ENCODE results near the gene AFF3.

The AFF3 gene

GRCh38 chr2:99621774-99622173 is 520.6 kb downstream of the AFF3 start:
- DNase-seq (ENCODE audit: low spot score) (no peak), FAIRE-seq (no peak)

DNA sequence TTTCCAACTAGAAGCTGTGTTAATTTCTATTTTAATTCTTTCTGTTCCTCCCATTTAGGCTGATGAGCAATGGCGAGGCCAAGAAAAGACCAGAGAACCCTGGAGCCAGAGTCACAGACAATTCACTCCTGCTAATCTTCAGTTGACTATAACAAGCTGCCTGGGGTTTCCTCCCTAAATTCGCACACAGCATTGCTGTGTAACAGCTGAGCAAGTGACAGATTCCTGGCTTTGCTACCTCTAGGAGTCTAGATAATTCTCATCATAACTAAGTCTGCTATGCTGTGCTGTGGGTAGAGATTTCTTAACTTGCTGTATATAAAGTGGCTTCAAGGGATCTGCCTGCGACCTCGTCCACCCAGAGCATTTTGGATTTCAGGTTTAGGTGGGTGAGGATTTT is 521.3 kb downstream of the AFF3 start:
- FAIRE-seq (no peak), DNase-seq (ENCODE audit: low spot score) (no peak)

DNA sequence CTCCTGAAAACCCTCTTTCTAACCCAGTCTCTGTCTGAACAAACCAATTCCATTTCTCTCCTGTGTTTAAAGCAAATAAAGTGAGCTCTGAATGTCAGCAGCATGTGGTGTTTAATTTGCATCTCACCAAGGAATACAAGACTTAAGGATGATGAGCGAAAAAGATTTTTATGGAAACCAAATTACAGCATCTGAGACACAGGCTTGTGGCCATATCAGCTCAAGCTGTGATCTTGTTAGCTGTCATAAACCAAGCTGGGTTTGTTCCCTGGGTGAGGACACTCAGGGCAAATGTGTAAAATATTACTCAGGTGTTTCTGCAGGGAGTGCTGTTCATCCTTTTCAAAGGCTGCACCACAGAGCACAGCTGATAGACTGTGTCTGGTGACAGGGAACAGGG is 523.2 kb downstream of the AFF3 start:
- DNase-seq (ENCODE audit: low spot score): no peak
- no peak for FAIRE-seq

DNA sequence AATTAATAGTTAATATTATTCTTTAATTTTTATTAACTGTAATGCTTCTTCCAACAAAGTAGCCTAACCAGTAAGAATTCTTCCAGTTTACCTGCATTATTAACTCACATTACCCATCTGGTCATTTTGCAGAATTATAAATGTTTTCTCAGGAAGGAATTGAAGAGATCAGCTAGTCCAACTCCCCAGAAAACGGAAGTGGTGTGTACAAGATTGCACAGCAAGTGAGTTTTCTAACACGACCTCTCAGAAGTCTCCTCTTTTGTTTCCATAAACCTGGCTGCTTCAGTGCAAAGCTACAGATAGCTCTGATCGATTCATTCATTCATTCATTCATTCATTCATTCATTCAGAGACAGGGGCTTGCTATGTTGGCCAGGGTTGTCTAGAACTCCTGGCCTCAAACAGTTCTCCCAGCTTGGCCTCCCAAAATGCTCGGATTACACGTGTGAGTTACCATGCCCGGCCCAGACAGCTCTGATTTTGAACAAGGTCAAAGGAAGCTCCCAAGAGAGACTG is 523.8 kb downstream of the AFF3 start:
- DNase-seq (ENCODE audit: low spot score): no peak
- no peak for FAIRE-seq

GRCh38 chr2:99617811-99618210 is 524.6 kb downstream of the AFF3 start:
- no peak for FAIRE-seq
- DNase-seq (ENCODE audit: low spot score): no peak

DNA sequence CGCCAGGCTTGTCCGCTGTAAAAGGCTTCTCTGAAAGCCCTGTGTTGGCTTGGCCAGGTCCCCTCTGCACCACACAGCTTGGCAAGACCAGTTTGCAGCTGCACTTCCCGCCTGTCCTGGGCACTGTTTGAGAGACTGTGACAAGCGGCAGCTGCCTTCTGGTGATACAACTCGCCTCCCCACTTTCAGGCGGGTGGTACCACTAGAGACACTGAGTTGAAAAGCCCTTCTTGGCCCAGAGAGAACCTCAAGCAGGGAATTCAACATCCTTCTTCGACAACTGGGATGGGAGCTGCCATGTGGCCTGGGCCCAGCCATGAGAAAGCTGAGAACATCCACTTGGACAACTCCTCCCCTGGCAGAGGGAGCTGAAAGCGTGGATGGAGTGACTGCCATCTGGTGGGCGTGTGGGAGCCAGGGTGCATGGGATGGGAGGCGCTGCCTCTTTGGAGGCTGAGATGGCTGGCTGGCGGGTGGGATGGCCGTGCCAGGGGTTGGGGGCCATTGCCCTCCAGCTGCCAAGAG is 527.1 kb downstream of the AFF3 start:
- DNase-seq (ENCODE audit: low spot score) (no peak), FAIRE-seq (no peak)

DNA sequence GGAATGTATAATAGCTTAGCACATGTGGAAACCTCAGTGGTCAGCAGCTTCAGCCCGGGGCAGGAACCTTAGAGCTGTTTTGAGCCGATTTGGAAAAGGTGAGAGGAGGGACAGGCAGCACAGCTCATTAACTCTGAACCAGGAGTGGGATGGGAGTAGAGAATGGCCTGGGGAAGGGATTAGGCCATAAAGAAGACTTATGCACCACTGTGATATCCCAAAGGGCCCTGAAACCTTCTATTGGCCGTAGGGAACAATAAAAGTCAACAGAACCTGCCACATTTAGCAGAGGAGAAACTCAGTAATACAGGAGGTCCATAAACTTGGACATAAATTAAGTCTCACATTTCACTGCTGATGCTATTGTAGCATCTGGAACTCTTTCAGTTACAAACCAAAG is 528.4 kb downstream of the AFF3 start:
- FAIRE-seq (no peak), DNase-seq (ENCODE audit: low spot score) (no peak)

GRCh38 chr2:99611786-99612185 is 530.6 kb downstream of the AFF3 start:
- DNase-seq (ENCODE audit: low spot score) (no peak), FAIRE-seq (no peak)

DNA sequence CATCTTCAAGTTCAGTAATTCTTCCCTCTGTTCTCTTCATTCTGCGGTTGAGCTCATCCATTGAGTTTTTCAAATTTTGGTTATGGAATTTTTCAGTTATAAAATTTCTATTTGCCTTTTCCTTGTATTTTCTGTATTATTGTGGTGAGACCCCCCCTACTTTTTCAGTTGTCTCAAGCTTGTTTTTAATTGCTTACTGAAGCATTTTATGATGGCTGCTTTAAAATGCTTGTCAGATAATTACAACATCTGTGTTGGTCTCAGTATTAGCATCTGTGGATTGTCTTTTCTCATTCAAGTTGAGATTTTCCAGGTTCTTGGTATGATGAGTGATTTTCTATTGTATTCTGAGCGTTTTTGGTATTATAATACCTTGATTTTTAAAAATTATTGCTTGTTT is 531.4 kb downstream of the AFF3 start:
- DNase-seq (ENCODE audit: low spot score) (no peak), FAIRE-seq (no peak)

DNA sequence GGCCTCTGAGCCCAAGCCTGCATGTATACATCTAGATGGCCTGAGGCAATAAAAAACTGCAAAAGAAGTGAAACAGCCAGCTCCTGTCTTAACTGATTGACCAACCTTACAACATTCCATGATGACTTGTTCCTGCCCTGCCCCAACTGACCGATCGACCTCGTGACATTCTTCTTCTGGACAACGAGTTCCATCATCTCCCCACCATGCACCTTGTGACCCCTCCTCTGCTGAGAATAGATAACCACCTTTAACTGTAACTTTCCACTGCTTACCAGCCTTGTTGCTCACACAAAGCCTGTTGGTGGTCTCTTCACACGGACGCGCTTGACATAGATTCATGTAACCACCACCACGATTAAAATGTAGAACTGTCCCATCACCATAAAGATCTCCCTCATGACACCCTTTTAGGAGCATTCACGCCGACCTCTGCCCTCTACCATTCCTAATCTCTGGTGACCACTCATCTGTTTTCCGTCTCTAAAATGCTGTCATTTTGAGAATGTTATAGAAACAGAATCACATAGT is 532.5 kb downstream of the AFF3 start:
- FAIRE-seq (no peak), DNase-seq (ENCODE audit: low spot score) (no peak)

- no peak for DNase-seq (ENCODE audit: low spot score)
Measured at GRCh38 chr2:99608861-99609260, 533.5 kb downstream of the AFF3 start.

GRCh38 chr2:99607861-99608491 is 534.4 kb downstream of the AFF3 start:
- FAIRE-seq (no peak), DNase-seq (ENCODE audit: low spot score) (no peak)

More at GRCh38 chr2:99608861-99609260, 533.5 kb downstream of the AFF3 start:
- no peak for FAIRE-seq

- DNase-seq (ENCODE audit: low spot score): no peak
- FAIRE-seq: no peak
Measured at GRCh38 chr2:99607454-99607853, 534.9 kb downstream of the AFF3 start.

DNA sequence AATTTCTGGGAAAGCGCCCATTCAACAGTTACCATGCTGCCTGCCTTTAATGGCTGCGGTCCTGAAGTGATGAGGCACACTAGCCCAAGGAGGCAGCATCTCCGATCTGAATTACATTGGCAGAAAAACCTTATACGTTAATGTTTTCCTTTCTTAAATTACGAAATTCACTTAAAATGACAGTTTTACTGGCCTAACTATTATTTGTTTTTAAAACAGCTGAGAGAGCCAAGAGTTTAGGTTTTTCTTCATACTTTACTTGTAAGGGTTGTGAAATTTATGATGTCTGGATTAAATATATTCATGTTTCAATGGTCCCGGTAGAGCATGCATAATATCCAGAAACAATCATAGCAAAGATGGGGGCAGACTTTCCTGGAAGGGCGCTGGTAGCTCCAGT is 537.4 kb downstream of the AFF3 start:
- FAIRE-seq: no peak
- no peak for DNase-seq (ENCODE audit: low spot score)

GRCh38 chr2:99602476-99602875 is 539.9 kb downstream of the AFF3 start:
- FAIRE-seq (peak; percentile 82), DNase-seq (ENCODE audit: low spot score) (peak; percentile 63)

DNA sequence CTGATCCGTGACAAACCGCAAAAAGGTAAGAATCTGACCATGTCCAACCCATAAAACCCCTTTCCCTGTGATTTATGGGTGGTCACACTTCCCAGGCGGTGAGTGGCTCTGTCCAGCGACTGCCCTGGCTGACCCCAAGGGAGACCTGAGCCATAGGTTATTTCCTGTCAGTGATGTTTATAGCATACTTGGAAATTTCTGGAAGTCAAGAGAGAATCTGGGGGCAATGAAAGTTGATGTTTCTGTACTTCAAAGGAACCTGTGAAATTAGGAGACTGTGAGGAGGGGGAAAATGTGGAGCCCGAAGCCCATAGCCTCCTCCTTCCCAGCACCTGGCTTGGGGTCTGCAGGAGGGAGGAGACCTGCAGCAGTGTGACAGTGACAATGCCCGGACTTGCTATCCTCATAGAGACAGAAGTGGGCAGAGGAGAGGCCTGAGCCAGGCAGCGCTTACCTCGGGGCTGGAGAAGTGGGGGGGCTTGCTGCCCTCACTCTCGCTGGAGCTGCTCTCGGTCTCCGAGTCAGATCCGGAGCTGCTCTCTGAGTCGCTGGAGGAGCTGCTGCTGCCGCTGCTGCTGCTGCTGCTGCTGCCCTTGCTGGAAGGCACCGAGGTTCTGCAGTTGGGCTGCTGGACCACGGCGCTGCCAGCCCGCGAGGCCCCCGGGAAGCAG is 541.3 kb downstream of the AFF3 start:
- FAIRE-seq (no peak), DNase-seq (ENCODE audit: low spot score) (no peak)

DNA sequence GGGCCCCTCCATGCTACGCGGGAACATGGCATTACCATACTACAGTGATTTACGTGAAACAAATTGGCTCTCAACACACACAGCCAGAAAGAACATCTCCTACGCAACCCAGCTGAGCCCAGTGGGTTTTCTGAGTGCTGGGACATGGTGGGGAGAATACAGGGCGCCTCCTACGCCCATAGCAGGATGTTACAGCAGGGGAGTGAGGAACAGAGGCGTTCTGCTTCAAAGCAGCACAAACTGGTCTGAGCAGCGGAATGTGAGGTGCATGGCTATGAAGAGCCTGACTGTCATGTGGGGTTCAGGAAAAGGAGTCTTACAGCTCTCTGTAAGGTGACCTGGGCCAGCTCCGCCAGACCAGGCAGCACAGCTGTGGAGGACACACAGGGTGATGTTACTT is 543.9 kb downstream of the AFF3 start:
- no peak for FAIRE-seq
- DNase-seq (ENCODE audit: low spot score): no peak

DNA sequence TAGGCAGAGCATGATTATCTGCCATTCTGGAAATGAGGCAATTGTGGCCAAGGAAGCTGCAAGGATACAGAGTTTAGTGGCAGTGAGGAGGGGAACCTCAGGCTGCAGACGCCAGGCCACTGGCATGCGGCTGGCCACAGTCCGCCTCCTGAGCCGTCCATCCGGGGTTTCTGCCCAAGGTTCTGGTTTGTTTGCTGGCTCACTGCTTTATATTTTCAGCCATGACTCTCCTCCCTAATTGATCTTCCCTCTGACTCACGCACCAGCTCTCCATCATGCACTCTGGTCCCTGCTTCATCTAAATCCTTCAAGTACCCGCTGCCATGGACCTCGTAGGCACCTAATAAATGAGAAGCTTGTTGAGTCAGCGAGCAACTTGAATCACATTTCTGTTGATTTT is 544.8 kb downstream of the AFF3 start:
- no peak for FAIRE-seq

GRCh38 chr2:99595373-99595772 is 547.0 kb downstream of the AFF3 start:
- FAIRE-seq: no peak

More for the DNA sequence above, 544.8 kb downstream of the AFF3 start:
- DNase-seq (ENCODE audit: low spot score): no peak

DNA sequence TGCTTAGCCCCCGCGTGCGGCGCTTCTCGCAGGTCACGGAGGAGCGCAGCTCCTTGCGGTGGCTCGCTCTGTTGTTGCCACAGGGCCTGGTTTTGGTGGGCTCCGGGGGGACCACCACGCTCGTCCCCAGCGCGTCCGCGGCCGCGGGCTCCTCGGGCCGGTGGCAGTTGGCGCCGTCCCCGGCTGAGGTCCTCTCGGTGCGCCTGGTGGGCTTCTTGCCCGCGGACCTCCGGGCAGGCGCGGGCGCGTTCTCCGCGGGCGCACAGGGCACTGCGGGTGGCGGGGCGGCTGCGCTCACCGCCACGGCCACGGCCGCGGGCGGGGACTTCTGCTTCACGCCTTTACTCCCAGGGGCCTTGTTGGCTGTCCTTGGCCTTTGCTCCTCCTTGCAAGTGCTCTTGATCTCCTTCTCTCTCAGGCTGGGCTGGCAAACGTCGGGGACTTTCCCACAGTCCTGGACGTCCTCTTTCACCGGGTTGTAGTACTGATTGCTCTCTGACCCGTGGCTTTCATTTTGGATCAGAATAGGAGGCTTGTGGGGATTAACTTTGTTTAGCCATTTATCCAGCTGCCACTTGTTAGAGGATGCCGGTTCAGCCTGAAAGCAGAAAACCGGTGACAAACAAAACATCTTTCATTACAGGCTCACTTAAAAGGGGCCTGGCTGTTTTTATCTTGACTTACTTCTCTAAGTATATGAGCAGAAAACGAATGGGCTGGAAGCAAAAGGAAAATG is 548.5 kb downstream of the AFF3 start:
- FAIRE-seq (no peak), DNase-seq (ENCODE audit: low spot score) (no peak)

More at GRCh38 chr2:99595373-99595772, 547.0 kb downstream of the AFF3 start:
- no peak for DNase-seq (ENCODE audit: low spot score)

- no peak for DNase-seq (ENCODE audit: low spot score)
- no peak for FAIRE-seq
Measured at GRCh38 chr2:99576775-99577174, 565.6 kb downstream of the AFF3 start.
